Activated CD8-positive, alpha-beta T cell treated with anti-CD3 and anti-CD28 coated beads for 36 hours (primary cell): ENCODE data around the gene SPDYE4. TPM values are rescaled to one million over a fixed set of nuclear protein-coding genes. Genes with fewer than 3 reads are reported as not detected.
A peak's percentile ranks its signal among the peaks of the same experiment; 100 is the strongest.
"Not testable (repeated sequence)": the region's sequence is repeated elsewhere in the genome, so short reads cannot be mapped to it uniquely, and the experiment has no call there.

Source experiments
- ATAC-seq: fragments of 200-7000 bp; cut with Tn5 transposase; one replicate; pipeline ENCODE4 v1.10.0; 2021; ENCODE audit warnings: mild to moderate bottlenecking, moderate library complexity
- CTCF ChIA-PET: fragments of 350-600 bp; sonication (Branson Sonifier 250); formaldehyde crosslinking; loops from one replicate; lab custom pipeline; 2021; ENCODE audit warnings: antibody characterized with exemption; lab: Charles Lee
- POLR2A ChIA-PET: fragments of 350-600 bp; sonication (Branson Sonifier 250); formaldehyde crosslinking; loops from one replicate; lab custom pipeline; 2021; ENCODE audit warnings: antibody characterized with exemption; lab: Charles Lee
- DNase-seq: peaks from one replicate; pipeline ENCODE4 v3.0.0-alpha.2; 2020
- H3K27ac Mint-ChIP-seq: one replicate; pipeline ENCODE4 v1.8.0; 2021; ENCODE audit warnings: mild to moderate bottlenecking, mixed read lengths
- H3K27me3 Mint-ChIP-seq: one replicate; pipeline ENCODE4 v1.8.0; 2021; ENCODE audit warnings: mixed read lengths
- H3K36me3 Mint-ChIP-seq: one replicate; pipeline ENCODE4 v1.8.0; 2021; ENCODE audit warnings: low read depth, mixed read lengths
- H3K4me1 Mint-ChIP-seq: one replicate; pipeline ENCODE4 v1.8.0; 2021; ENCODE audit warnings: low read depth, mixed read lengths
- H3K4me3 Mint-ChIP-seq: one replicate; pipeline ENCODE4 v1.8.0; 2021; ENCODE audit warnings: mild to moderate bottlenecking, moderate library complexity, mixed read lengths
- H3K9me3 Mint-ChIP-seq: one replicate; pipeline ENCODE4 v1.8.0; 2021; ENCODE audit warnings: mixed read lengths
- CTCF ChIP-seq: fragments of 200-600 bp; IDR thresholded peaks from one replicate; pipeline ENCODE4 v1.8.0; 2022; ENCODE audit warnings: antibody characterized with exemption, mild to moderate bottlenecking
- intact Hi-C: fragments of 100-400 bp; cut with micrococcal nuclease; formaldehyde crosslinking; loops from one replicate; pipeline ENCODE4 v1.10.0; 2022
- total RNA-seq, 2 experiments: library from RNA; stranded (reverse); gene quantifications; one replicate each; pipeline ENCODE4 v1.2.3, GENCODE V29; 2021

SPDYE4 gene
- not detected for total RNA-seq

- H3K9me3 Mint-ChIP-seq, result no peaks in the 10 kb centered on the region
- POLR2A ChIA-PET, result no interaction called here
- no peak for ATAC-seq
- intact Hi-C loops, result no loop called here
- H3K4me1 Mint-ChIP-seq, result no peaks in the 10 kb centered on the region
- H3K4me3 Mint-ChIP-seq, result no peak within 1 kb of the TSS
- no peak for DNase-seq
- peaks cover 3% of the 10 kb centered on the region for H3K27me3 Mint-ChIP-seq
- H3K36me3 Mint-ChIP-seq, result no peaks in the 10 kb centered on the region
- no peak for TF ChIP-seq CTCF
- H3K27ac Mint-ChIP-seq, result no peak within 1 kb of the TSS
- CTCF ChIA-PET, result interaction anchor here (2.3 kb wide), 1 partner anchor 240 kb away, joined by 8 read pairs; no protein-coding TSS in a partner anchor
These were observed at the start of gene SPDYE4 for GRCh38 chr17:8758137-8758596. SPDYE4 (minus strand) TSS chr17:8758546; CDS start chr17:8758382, 164 bp downstream.

- TF ChIP-seq CTCF, result no peak
- intact Hi-C loops, result no loop called here
- DNase-seq (no peak), ATAC-seq (peak; percentile 61)
- Mint-ChIP-seq H3K36me3 (peaks cover 17% of the 10 kb centered on the region), H3K4me3 (no peak overlapping the region), H3K27ac (no peak overlapping the region), H3K27me3 (no peaks in the 10 kb centered on the region), H3K4me1 (peaks cover 9% of the 10 kb centered on the region), H3K9me3 (peaks cover 19% of the 10 kb centered on the region)
- POLR2A ChIA-PET, result interaction anchor here (0.8 kb wide), 1 partner anchor 22 kb away, joined by 3 read pairs; no protein-coding TSS in a partner anchor
- CTCF ChIA-PET, result interaction anchor here (1.0 to 3.4 kb wide), 4 partner anchors 14 to 397 kb away, joined by 3 to 15 read pairs (median 9); no protein-coding TSS in a partner anchor
These were observed 48.7 kb upstream of the SPDYE4 start for GRCh38 chr17:8806926-8807550.

GRCh38 chr17:8806253-8806925 lies 48.0 kb upstream of the SPDYE4 start:
- no peak overlapping the region for H3K27ac Mint-ChIP-seq

GRCh38 chr17:8805396-8805795 lies 47.0 kb upstream of the SPDYE4 start:
- ATAC-seq, POLR2A ChIA-PET, intact Hi-C loops: not testable (repeated sequence)

More at GRCh38 chr17:8806253-8806925, 48.0 kb upstream of the SPDYE4 start:
- ChIA-PET POLR2A (interaction anchor here (0.8 kb wide), 1 partner anchor 23 kb away, joined by 3 read pairs; no protein-coding TSS in a partner anchor), CTCF (interaction anchor here (0.8 to 3.4 kb wide), 5 partner anchors 15 to 396 kb away, joined by 3 to 15 read pairs (median 5); no protein-coding TSS in a partner anchor)
- ATAC-seq (no peak), DNase-seq (no peak)
- Mint-ChIP-seq H3K4me1 (peaks cover 9% of the 10 kb centered on the region), H3K36me3 (peaks cover 12% of the 10 kb centered on the region), H3K4me3 (no peak overlapping the region), H3K27me3 (no peaks in the 10 kb centered on the region), H3K9me3 (peaks cover 13% of the 10 kb centered on the region)
- TF ChIP-seq CTCF, result no peak
- intact Hi-C loops, result no loop called here

GRCh38 chr17:8803531-8804420 lies 45.4 kb upstream of the SPDYE4 start:
- no peak for ATAC-seq
- intact Hi-C loops, result no loop called here
- H3K27me3 Mint-ChIP-seq, result no peaks in the 10 kb centered on the region
- TF ChIP-seq CTCF, result no peak
- ChIA-PET POLR2A (interaction anchor here (1.5 kb wide), 1 partner anchor 138 kb away, joined by 4 read pairs; no protein-coding TSS in a partner anchor), CTCF (interaction anchor here (1.2 to 1.8 kb wide), 4 partner anchors 18 to 195 kb away, joined by 3 to 5 read pairs (median 4); no protein-coding TSS in a partner anchor)
- peaks cover 9% of the 10 kb centered on the region for H3K4me1 Mint-ChIP-seq
- no peak overlapping the region for H3K27ac Mint-ChIP-seq
- no peak overlapping the region for H3K4me3 Mint-ChIP-seq
- H3K36me3 Mint-ChIP-seq, result peaks cover 2% of the 10 kb centered on the region
- peak; percentile 25 for DNase-seq
- peaks cover 4% of the 10 kb centered on the region for H3K9me3 Mint-ChIP-seq

More at GRCh38 chr17:8805396-8805795, 47.0 kb upstream of the SPDYE4 start:
- H3K4me1 Mint-ChIP-seq, H3K36me3 Mint-ChIP-seq, H3K27ac Mint-ChIP-seq, H3K4me3 Mint-ChIP-seq, DNase-seq, H3K27me3 Mint-ChIP-seq: not testable (repeated sequence)
- CTCF ChIA-PET, result interaction anchor here (0.6 to 3.4 kb wide), 3 partner anchors 20 to 503 kb away, joined by 3 to 15 read pairs (median 5); no protein-coding TSS in a partner anchor
- H3K9me3 Mint-ChIP-seq, result peaks cover 13% of the 10 kb centered on the region
